ENCODE results near the gene GSDME. TPM values are rescaled to one million over a fixed set of nuclear protein-coding genes. Genes with fewer than 3 reads are reported as not detected.

The GSDME gene
- total RNA-seq, 4 donors from 2014 or later = 14.0 to 177 (median 135) TPM

DNA sequence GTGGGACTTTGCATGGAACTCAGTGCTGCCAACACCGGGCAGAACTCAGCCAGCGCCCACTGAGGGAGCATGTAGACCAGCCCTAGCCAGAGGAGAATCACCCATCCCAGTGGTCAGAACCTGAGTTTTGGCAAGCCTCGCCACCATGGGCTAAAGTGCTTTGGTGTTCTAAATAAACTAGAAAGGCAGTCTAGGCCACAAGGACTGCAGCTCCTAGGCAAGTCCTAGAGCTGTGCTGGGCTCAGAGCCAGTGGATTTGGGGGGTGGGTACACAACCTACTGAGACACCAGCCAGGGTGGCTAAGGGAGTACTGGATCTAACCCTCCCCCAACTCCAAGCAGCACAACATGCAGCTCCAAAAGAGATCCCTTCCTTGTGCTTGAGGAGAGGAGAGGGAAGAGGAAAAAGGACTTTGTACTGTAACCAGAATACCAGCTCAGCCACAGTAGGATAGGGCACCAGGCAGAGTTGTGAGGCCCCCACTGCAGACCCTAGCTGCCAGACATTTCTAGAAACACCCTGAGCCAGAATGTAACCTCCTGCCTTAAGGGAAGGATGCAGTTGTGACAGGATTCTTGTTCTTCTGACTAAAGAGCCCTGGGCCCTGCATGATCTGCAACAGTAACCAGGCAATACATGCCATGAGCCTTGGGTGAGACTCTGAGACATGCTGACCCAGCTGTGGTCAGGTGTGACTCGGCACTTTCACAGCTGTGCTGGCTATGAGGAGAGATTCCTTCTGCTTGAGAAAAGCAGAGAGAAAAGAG, 24.4 kb downstream of the GSDME start:
- Histone ChIP-seq H3K4me3 (no peak overlapping the region), H3K4me1 (no peaks in the 10 kb centered on the region), H3K36me3 (no peaks in the 10 kb centered on the region), H3K27ac (peak overlapping the region in 1 of 4 donors; percentile 61), H3K9me3 (no peaks in the 10 kb centered on the region), H3K27me3 (no peaks in the 10 kb centered on the region)
- no peak for DNase-seq
- TF ChIP-seq, protein P1, sequence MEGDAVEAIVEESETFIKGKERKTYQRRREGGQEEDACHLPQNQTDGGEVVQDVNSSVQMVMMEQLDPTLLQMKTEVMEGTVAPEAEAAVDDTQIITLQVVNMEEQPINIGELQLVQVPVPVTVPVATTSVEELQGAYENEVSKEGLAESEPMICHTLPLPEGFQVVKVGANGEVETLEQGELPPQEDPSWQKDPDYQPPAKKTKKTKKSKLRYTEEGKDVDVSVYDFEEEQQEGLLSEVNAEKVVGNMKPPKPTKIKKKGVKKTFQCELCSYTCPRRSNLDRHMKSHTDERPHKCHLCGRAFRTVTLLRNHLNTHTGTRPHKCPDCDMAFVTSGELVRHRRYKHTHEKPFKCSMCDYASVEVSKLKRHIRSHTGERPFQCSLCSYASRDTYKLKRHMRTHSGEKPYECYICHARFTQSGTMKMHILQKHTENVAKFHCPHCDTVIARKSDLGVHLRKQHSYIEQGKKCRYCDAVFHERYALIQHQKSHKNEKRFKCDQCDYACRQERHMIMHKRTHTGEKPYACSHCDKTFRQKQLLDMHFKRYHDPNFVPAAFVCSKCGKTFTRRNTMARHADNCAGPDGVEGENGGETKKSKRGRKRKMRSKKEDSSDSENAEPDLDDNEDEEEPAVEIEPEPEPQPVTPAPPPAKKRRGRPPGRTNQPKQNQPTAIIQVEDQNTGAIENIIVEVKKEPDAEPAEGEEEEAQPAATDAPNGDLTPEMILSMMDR (IDR thresholded peaks at IDR 0.05) = no peak
- TF ChIP-seq POLR2A (IDR thresholded peaks at IDR 0.05) = no peak

DNA sequence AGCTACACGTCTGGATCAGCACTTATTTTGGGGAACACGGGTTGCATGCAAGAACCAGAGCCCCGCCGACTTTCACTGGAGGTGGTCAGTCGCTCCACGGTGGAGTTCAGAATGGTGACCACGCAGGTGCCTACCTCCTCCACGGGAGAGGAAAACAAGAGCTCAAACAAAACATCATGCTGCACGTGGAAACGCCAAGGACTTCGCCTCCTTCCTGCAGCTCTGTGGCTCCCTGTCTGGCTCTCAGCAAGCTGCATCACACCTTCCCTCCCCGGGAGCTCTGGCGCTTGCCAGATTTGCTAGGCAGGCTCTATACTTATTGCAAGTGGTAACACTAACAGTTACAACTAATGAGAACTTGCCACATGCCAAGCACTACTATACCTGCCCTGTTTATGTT, 26.0 kb downstream of the GSDME start:
- Histone ChIP-seq H3K9me3 (no peaks in the 10 kb centered on the region), H3K4me1 (no peaks in the 10 kb centered on the region), H3K27me3 (no peaks in the 10 kb centered on the region), H3K36me3 (no peaks in the 10 kb centered on the region), H3K4me3 (no peak overlapping the region), H3K27ac (no peak overlapping the region)
- peak in 1 of 3 donors; percentile 12 for DNase-seq
- TF ChIP-seq, protein P1 (IDR thresholded peaks at IDR 0.05) = no peak
- no peak for TF ChIP-seq POLR2A (IDR thresholded peaks at IDR 0.05)

DNA sequence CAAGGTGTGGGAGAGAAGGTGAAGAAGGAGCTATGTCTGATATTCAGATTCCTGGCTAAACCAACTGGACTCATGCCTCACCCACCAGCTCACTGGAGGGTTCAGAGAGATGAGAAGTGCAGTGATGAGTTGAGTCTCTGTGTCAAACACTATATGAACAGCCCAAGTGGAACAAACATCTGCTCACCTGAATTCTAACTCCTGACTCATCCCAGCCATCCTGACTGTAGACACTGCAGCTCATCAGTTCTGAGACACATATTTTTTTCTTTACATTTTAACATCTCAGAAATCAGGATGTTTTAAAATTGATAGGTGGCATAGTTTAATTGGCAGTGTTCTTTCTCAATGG, 27.3 kb downstream of the GSDME start:
- Histone ChIP-seq H3K27ac (no peak overlapping the region), H3K36me3 (no peaks in the 10 kb centered on the region), H3K27me3 (no peaks in the 10 kb centered on the region), H3K4me1 (no peaks in the 10 kb centered on the region), H3K4me3 (no peak overlapping the region), H3K9me3 (no peaks in the 10 kb centered on the region)
- no peak for DNase-seq
- TF ChIP-seq, protein P1 (IDR thresholded peaks at IDR 0.05) = no peak
- TF ChIP-seq POLR2A (IDR thresholded peaks at IDR 0.05) = no peak

DNA sequence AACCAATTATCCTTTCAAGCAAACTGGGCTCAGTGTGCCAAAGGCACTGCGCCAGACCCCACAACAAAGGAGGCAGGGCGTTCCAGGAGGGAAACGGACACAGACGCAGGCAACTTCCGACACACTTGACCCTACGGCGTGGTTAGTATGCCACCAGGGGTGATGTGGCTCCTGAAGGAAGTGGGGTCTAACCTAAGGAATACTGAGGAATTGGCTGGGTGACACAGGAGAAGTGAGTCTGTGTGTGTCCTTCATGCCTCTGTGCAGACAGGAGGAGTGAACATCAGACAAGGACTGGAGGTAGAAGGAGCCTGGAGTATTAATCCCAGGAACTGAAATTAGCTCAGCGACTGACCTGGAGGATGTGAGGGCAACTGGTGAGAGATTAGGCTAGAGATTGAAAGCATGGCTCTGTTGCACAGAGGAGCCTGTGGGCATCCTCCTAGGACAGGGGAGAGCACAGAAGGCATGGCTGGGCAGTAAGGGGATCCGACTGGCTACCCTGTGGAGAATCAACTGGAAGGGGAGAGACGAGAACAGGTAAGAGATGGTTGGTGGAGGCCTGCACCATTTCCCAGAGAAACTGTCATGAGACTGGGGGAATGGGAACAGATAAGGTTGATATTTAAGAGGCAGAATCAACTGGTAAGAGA, 27.8 kb downstream of the GSDME start:
- H3K36me3 ChIP-seq = no peaks in the 10 kb centered on the region
- H3K27me3 ChIP-seq = no peaks in the 10 kb centered on the region
- no peaks in the 10 kb centered on the region for H3K4me1 ChIP-seq
- H3K9me3 ChIP-seq = no peaks in the 10 kb centered on the region
- H3K4me3 ChIP-seq = no peak overlapping the region
- peak in 1 of 3 donors; percentile 10 for DNase-seq
- TF ChIP-seq, protein P1 (IDR thresholded peaks at IDR 0.05) = no peak
- TF ChIP-seq POLR2A (IDR thresholded peaks at IDR 0.05) = no peak
- H3K27ac ChIP-seq = no peak overlapping the region

DNA sequence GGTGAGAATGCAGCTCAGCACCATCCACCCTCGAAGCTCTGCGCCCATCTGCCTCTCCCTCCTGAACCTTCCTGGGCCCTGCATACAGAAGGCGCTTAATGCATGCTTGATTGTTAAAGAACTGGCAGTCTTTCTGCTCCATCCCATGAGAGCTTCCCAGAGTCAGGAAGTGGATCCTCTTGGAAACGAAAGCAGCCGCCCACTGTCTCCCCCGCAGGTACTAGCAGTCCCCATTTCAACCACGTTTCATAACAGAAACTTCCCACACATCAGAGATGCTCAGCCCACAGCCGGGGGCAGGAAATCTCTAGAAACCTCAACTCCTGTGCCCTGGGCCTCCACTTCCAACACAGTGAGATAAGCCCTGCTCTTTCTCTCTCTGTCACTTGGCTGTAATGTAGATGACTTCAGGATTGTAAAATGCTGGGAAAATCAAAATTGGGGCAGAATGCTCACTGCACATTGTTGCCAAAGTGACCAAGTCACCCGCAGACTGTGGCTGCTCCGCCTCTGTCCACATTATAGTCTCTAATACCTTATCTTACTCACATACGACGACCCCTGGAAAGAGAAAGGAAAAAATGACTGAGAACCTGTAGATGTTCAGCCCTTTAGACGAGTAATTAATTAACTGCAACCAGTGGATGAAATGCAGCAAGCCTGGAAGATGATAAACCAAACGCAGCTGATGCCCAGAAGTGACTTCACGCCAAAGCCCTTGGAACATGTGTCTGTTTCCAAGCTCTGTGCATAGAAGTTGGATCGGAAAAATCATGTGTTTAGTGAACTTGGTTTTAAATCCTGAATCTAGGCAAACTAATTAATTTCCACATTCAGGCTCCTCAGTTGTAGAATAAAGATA, 28.5 kb downstream of the GSDME start:
- no peak for TF ChIP-seq POLR2A (IDR thresholded peaks at IDR 0.05)
- TF ChIP-seq, protein P1 (IDR thresholded peaks at IDR 0.05) = no peak
- H3K4me1 ChIP-seq = no peaks in the 10 kb centered on the region
- H3K27me3 ChIP-seq = no peaks in the 10 kb centered on the region
- H3K4me3 ChIP-seq = no peak overlapping the region
- no peaks in the 10 kb centered on the region for H3K9me3 ChIP-seq
- DNase-seq = peak in 1 of 3 donors; percentile 12
- H3K27ac ChIP-seq = no peak overlapping the region
- H3K36me3 ChIP-seq = no peaks in the 10 kb centered on the region

Data from Peyer's patch (tissue), 4 donors.